Suprapubic skin (tissue), 3 donors: ENCODE results near the gene USHBP1.

Experiments
- CTCF ChIP-seq, 2 donors: fragments of 200-600 bp in 1 of 2; fragments of 450-650 bp in 1 of 2; sonication (generic) in 1 of 2; IDR thresholded peaks; one replicate each; pipeline ENCODE4 v1.5.1; 2016 to 2019; ENCODE audit warnings: antibody characterized with exemption in 2 of 2, mild to moderate bottlenecking in 1 of 2, moderate library complexity in 1 of 2
- EP300 ChIP-seq: sonication (generic); formaldehyde crosslinking; IDR thresholded peaks from one replicate; pipeline ENCODE4 v1.6.1; 2017; ENCODE audit warnings: antibody characterized with exemption
- POLR2A ChIP-seq, 2 donors: fragments of 450-650 bp; IDR thresholded peaks; one replicate each; pipeline ENCODE4 v1.6.1; 2017; ENCODE audit warnings: antibody characterized with exemption in 2 of 2, mild to moderate bottlenecking in 2 of 2, moderate library complexity in 2 of 2

- TF ChIP-seq CTCF (IDR thresholded peaks at IDR 0.05) (no peak), POLR2A (IDR thresholded peaks at IDR 0.05) (no peak), EP300 (no peak)
Measured at GRCh38 chr19:17302391-17303166, 38.0 kb upstream of the USHBP1 start.
